Ovary (tissue), 3 donors: Measurements from ENCODE around the gene OCLN.

Experiments
- CTCF ChIP-seq, 3 donors: fragments of 450-650 bp in 2 of 3; fragments of 200-600 bp in 1 of 3; IDR thresholded peaks; one replicate each; pipeline versions ENCODE4 v1.5.1 to v1.8.0; 2016 to 2022; ENCODE audit warnings: antibody characterized with exemption in 3 of 3, mild to moderate bottlenecking in 1 of 3
- POLR2A ChIP-seq: fragments of 450-650 bp; IDR thresholded peaks from one replicate; pipeline ENCODE4 v1.6.1; 2017; ENCODE audit warnings: antibody characterized with exemption, mild to moderate bottlenecking, moderate library complexity
- donor health status: DM: no; HTN: no; CAD: no.

- no peak for TF ChIP-seq CTCF (IDR thresholded peaks at IDR 0.05)
- TF ChIP-seq POLR2A = no peak
Measured at GRCh38 chr5:69526660-69527059, 34.1 kb downstream of the OCLN start.
